Pancreas (tissue), 10 donors: ENCODE measurements around the gene RHOA. TPM values are rescaled to one million over a fixed set of nuclear protein-coding genes. Genes with fewer than 3 reads are reported as not detected.
"Not testable (repeated sequence)": the region's sequence is repeated elsewhere in the genome, so short reads cannot be mapped to it uniquely, and the experiment has no call there.

Experiments
- ATAC-seq, 4 donors: fragments of 200-7000 bp; cut with Tn5 transposase; one replicate each; pipeline versions ENCODE4 v1.8.0 to v1.9.1; 2020; ENCODE audit warnings: mild to moderate bottlenecking in 4 of 4, moderate library complexity in 4 of 4
- DNase-seq, 6 donors: peaks; one replicate each; pipeline ENCODE4 v3.0.0-alpha.2; 2020
- FAIRE-seq: peaks from 2 replicates; lab custom pipeline; 2012; peaks lifted over from hg19 to GRCh38; lab: Jason Lieb, UNC
- H3K27ac ChIP-seq, 4 donors: fragments of 200-600 bp; sonication (generic); 1 replicate in 3 of 4; 2 replicates in 1 of 4; pipeline versions ENCODE4 v1.5.0 to v1.8.0; 2020
- H3K27me3 ChIP-seq, 4 donors: fragments of 200-600 bp; one replicate each; pipeline ENCODE4 v1.8.0; 2021
- H3K36me3 ChIP-seq, 3 donors: fragments of 200-600 bp; sonication (generic) in 1 of 3; one replicate each; pipeline versions ENCODE4 v1.5.0 to v1.8.0; 2020 to 2021
- H3K4me1 ChIP-seq, 3 donors: fragments of 200-600 bp; one replicate each; pipeline ENCODE4 v1.8.0; 2021
- H3K4me3 ChIP-seq, 4 donors: fragments of 200-600 bp; sonication (generic) in 2 of 4; one replicate each; pipeline versions ENCODE4 v1.5.0 to v1.8.0; 2020 to 2021
- H3K9me3 ChIP-seq, 4 donors: fragments of 200-600 bp; one replicate each; pipeline ENCODE4 v1.8.0; 2021
- CTCF ChIP-seq, 4 donors: fragments of 200-600 bp; sonication (generic) in 3 of 4; IDR thresholded peaks; one replicate each; pipeline versions ENCODE4 v1.5.0 to v1.8.0; 2021; ENCODE audit warnings: antibody characterized with exemption in 4 of 4
- WGBS, 2 donors: extraction: QIAGEN DNeasy Blood & Tissue Kit; methylation state at CpG; one replicate each; pipeline ENCODE4 v1.1.7; 2013; 5-methylcytosine and 5-hydroxymethylcytosine counted together
- intact Hi-C, 3 donors: fragments of 100-400 bp; cut with DNase I; formaldehyde crosslinking; loops; one replicate each; pipeline versions ENCODE4 v1.11.1 to v1.14.2; 2022
- polyA plus RNA-seq, 2 donors: library from polyadenylated mRNA; stranded (reverse); fragments of 200-250 nt; gene quantifications; one replicate each; pipeline ENCODE4 v1.2.3, GENCODE V29; 2013
- total RNA-seq, 6 donors: library from RNA; stranded (reverse); fragmentation: NEBNext Ultra II Directional in 4 of 6; extraction: Animal tissue kit (Norgen Biotek cat#: 25700) in 4 of 6; gene quantifications; one replicate each; pipeline versions ENCODE4 v1.2.1 to v1.2.4, GENCODE V29; 2021 to 2023
- donor health status: healthy with polysubstance abuse.
- donor health status: DM: no; HTN: no; CAD: no; lungs with moderate emphysema.
- donor health status: DM: no; HTN: no; CAD: no.
- donor health status: control.
- donor health status: control.
- donor health status: Bipolar disorder and iron deficiency.
- donor health status: DM: yes; HTN: yes; CAD: no.
- donor health status: DM: no; HTN: no; CAD: no.
- donor health status: DM: no; HTN: no; CAD: no.
- donor health status: DM: yes; HTN: yes; CAD: no.

Gene RHOA
- total and polyA plus RNA-seq, 8 donors, result 77.8 to 209 (median 138) TPM

GRCh38 chr3:49359623-49360022 is 52.2 kb downstream of the RHOA start:
- Histone ChIP-seq H3K36me3 (peaks cover 0 to 34% (median 10%) of the 10 kb centered on the region in 3 donors), H3K4me3 (no peak overlapping the region), H3K4me1 (peaks cover 0 to 20% (median 8%) of the 10 kb centered on the region in 3 donors), H3K27me3 (no peaks in the 10 kb centered on the region), H3K9me3 (no peaks in the 10 kb centered on the region), H3K27ac (no peak overlapping the region)
- FAIRE-seq, result no peak
- intact Hi-C loops, result no loop called here
- no peak for ATAC-seq
- WGBS, 2 donors, result 93 to 94% methylated on average over 2 of the region's 2 CpGs
- DNase-seq, result no peak
- TF ChIP-seq CTCF (IDR thresholded peaks at IDR 0.05), result no peak

- Histone ChIP-seq H3K9me3 (no peaks in the 10 kb centered on the region), H3K36me3 (peaks cover 0 to 34% (median 10%) of the 10 kb centered on the region in 3 donors), H3K27me3 (no peaks in the 10 kb centered on the region), H3K4me3 (peak overlapping the region in 3 of 4 donors; percentile 54 to 76 (median 69)), H3K4me1 (peaks cover 0 to 20% (median 8%) of the 10 kb centered on the region in 3 donors), H3K27ac (peak overlapping the region; percentile 73 to 85 (median 82))
- ATAC-seq, result peak in 1 of 4 donors; percentile 1
- no peak for TF ChIP-seq CTCF (IDR thresholded peaks at IDR 0.05)
- no peak for FAIRE-seq
- intact Hi-C loops, result no loop called here
- no peak for DNase-seq
- WGBS, 2 donors, result 42 to 44% methylated on average over 3 of the region's 3 CpGs
These were observed 52.9 kb downstream of the RHOA start for GRCh38 chr3:49358884-49359225.

- no peak for TF ChIP-seq CTCF (IDR thresholded peaks at IDR 0.05)
- peaks cover 0 to 20% (median 8%) of the 10 kb centered on the region in 3 donors for H3K4me1 ChIP-seq
- H3K36me3 ChIP-seq, result peaks cover 0 to 34% (median 10%) of the 10 kb centered on the region in 3 donors
- WGBS, 2 donors, result 4 to 9% methylated on average over 36 to 46 of the region's 46 CpGs
- FAIRE-seq (no peak), ATAC-seq (peak; percentile 94 to 97 (median 95)), DNase-seq (peak; percentile 93 to 97 (median 94))
- intact Hi-C loops, result no loop called here
- H3K9me3 ChIP-seq, result no peaks in the 10 kb centered on the region
- peak within 1 kb of the TSS; percentile 73 to 85 (median 82) for H3K27ac ChIP-seq
- no peaks in the 10 kb centered on the region for H3K27me3 ChIP-seq
- peak within 1 kb of the TSS; percentile 54 to 76 (median 65) for H3K4me3 ChIP-seq
These were observed 53.4 kb downstream of the RHOA start, which contains the start of gene GPX1 for GRCh38 chr3:49358217-49358883. Gene GPX1, minus strand, starts transcription at chr3:49358353. Its CDS starts 75 bp downstream, at chr3:49358278.

DNA sequence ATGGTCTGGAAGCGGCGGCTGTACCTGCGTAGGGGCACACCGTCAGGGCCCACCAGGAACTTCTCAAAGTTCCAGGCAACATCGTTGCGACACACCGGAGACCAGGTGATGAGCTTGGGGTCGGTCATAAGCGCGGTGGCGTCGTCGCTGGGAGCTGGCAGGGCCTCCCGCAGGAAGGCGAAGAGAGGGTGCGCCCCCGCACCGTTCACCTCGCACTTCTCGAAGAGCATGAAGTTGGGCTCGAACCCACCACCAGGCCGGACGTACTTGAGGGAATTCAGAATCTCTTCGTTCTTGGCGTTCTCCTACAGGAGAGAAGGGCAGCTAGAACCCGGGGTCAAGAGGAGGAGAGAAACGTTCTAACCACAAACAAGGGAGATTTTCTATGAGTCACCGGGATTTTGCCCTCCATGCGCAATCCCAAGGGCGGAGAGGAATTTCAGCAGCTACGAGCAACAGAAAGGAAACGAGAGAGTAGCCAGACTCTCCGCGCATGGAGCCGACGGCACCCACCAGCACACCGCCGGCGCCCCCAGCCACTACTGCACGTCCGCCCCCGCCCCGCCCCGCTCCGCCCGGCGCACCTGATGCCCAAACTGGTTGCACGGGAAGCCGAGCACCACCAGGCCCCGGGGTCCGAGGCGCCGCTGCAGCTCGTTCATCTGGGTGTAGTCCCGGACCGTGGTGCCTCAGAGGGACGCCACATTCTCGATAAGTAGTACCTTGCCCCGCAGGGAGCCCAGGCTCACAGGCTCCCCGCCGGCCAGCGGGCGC is 54.1 kb downstream of the RHOA start:
- H3K27me3 ChIP-seq, H3K9me3 ChIP-seq, FAIRE-seq, intact Hi-C loops: not testable (repeated sequence)
- Histone ChIP-seq H3K4me3 (peak overlapping the region; percentile 54 to 76 (median 65)), H3K27ac (peak overlapping the region; percentile 73 to 85 (median 82)), H3K4me1 (peaks cover 0 to 20% (median 8%) of the 10 kb centered on the region in 3 donors), H3K36me3 (peaks cover 0 to 34% (median 10%) of the 10 kb centered on the region in 3 donors)
- peak; percentile 22 to 48 (median 43) for ATAC-seq
- 12 to 17% methylated on average over 50 to 63 of the region's 63 CpGs for WGBS, 2 donors
- DNase-seq, result peak; percentile 29 to 78 (median 46)

GRCh38 chr3:49357095-49357442 is 54.7 kb downstream of the RHOA start:
- Histone ChIP-seq H3K4me3 (peak overlapping the region; percentile 54 to 76 (median 65)), H3K4me1 (peaks cover 0 to 20% (median 8%) of the 10 kb centered on the region in 3 donors), H3K27ac (peak overlapping the region in 3 of 4 donors; percentile 82 to 85 (median 83)), H3K36me3 (peaks cover 0 to 29% (median 10%) of the 10 kb centered on the region in 3 donors)
- FAIRE-seq, DNase-seq, H3K9me3 ChIP-seq, ATAC-seq, H3K27me3 ChIP-seq, intact Hi-C loops: not testable (repeated sequence)
- 59 to 69% methylated on average over 8 to 10 of the region's 10 CpGs for WGBS, 2 donors
